DOHH2 (cell line): ENCODE measurements around the gene RFX4.
"Not testable (repeated sequence)": the region's sequence is repeated elsewhere in the genome, so short reads cannot be mapped to it uniquely, and the experiment has no call there.

Experiments used
- H3F3A ChIP-seq: fragments of 200-600 bp; sonication (generic), shearing (Covaris generic); 2 replicates; pipeline ENCODE4 v1.6.0; 2016; ENCODE audit warnings: antibody characterized with exemption, mild to moderate bottlenecking; ENCODE audit not compliant: control insufficient read depth, insufficient read depth
- H3K27ac ChIP-seq: fragments of 200-600 bp; sonication (generic); 2 replicates; pipeline ENCODE4 v1.5.1; 2014; ENCODE audit warnings: low read depth, mild to moderate bottlenecking, low read length, moderate library complexity
- H3K27me3 ChIP-seq: fragments of 200-600 bp; sonication (generic); 2 replicates; pipeline ENCODE4 v1.6.1; 2014; ENCODE audit warnings: mild to moderate bottlenecking, low read length, mixed read lengths; ENCODE audit not compliant: control insufficient read depth
- H3K36me3 ChIP-seq: fragments of 200-600 bp; sonication (generic); 2 replicates; pipeline ENCODE4 v1.6.1; 2014; ENCODE audit warnings: mild to moderate bottlenecking, low read length, moderate library complexity, mixed read lengths; ENCODE audit not compliant: control insufficient read depth
- H3K4me1 ChIP-seq: fragments of 200-600 bp; sonication (generic); 2 replicates; pipeline ENCODE4 v1.6.1; 2014; ENCODE audit warnings: mild to moderate bottlenecking, low read length, mixed read lengths; ENCODE audit not compliant: control insufficient read depth
- H3K4me2 ChIP-seq: fragments of 200-600 bp; sonication (generic); 2 replicates; pipeline ENCODE4 v1.6.0; 2014; ENCODE audit warnings: mild to moderate bottlenecking, low read length, moderate library complexity
- H3K4me3 ChIP-seq: fragments of 200-600 bp; sonication (generic); 2 replicates; pipeline ENCODE4 v1.5.1; 2014; ENCODE audit warnings: mild to moderate bottlenecking, low read length, mixed read lengths
- H3K79me2 ChIP-seq: fragments of 200-600 bp; sonication (generic); 2 replicates; pipeline ENCODE4 v1.6.1; 2014; ENCODE audit warnings: mild to moderate bottlenecking, low read length, mixed read lengths; ENCODE audit not compliant: control insufficient read depth
- H3K9me2 ChIP-seq: fragments of 200-600 bp; sonication (generic); replicated peaks from 2 replicates; pipeline ENCODE4 v1.6.1; 2014; ENCODE audit warnings: mild to moderate bottlenecking, low read length, mixed read lengths; ENCODE audit not compliant: control insufficient read depth
- H3K9me3 ChIP-seq: fragments of 200-600 bp; sonication (generic); 2 replicates; pipeline ENCODE4 v1.6.1; 2014; ENCODE audit warnings: antibody characterized with exemption, low read length, mixed read lengths; ENCODE audit not compliant: control insufficient read depth, insufficient read depth
- H4K20me1 ChIP-seq: fragments of 200-600 bp; sonication (generic); 2 replicates; pipeline ENCODE4 v1.6.0; 2014; ENCODE audit warnings: low read depth, mild to moderate bottlenecking, antibody characterized with exemption, low read length, moderate library complexity; ENCODE audit not compliant: control insufficient read depth, insufficient read depth
- CTCF ChIP-seq: fragments of 200-600 bp; sonication (generic); IDR thresholded peaks from one replicate; pipeline ENCODE4 v1.5.1; 2014; ENCODE audit warnings: antibody characterized with exemption, mild to moderate bottlenecking, low read depth, low read length; ENCODE audit not compliant: poor library complexity, severe bottlenecking
- EZH2phosphoT487 ChIP-seq: fragments of 200-600 bp; sonication (generic); IDR thresholded peaks from 2 replicates; pipeline ENCODE4 v1.6.1; 2017; ENCODE audit warnings: borderline replicate concordance, mild to moderate bottlenecking, antibody characterized with exemption, low read length, moderate library complexity, mixed read lengths

The RFX4 gene

GRCh38 chr12:106687672-106688071 lies 104.9 kb downstream of the RFX4 start:
- Histone ChIP-seq H4K20me1 (no peaks in the 10 kb centered on the region), H3K4me1 (no peaks in the 10 kb centered on the region), H3K79me2 (no peaks in the 10 kb centered on the region), H3K27me3 (no peaks in the 10 kb centered on the region; the same call in 1 of the 2 replicates), H3F3A (no peaks in the 10 kb centered on the region), H3K9me2 (no peaks in the 10 kb centered on the region), H3K4me3 (no peak overlapping the region), H3K9me3 (no peaks in the 10 kb centered on the region), H3K4me2 (no peak overlapping the region), H3K36me3 (no peaks in the 10 kb centered on the region), H3K27ac (no peak overlapping the region)
- TF ChIP-seq CTCF (no peak), EZH2phosphoT487 (no peak)

GRCh38 chr12:106690569-106691305 lies 107.9 kb downstream of the RFX4 start:
- no peaks in the 10 kb centered on the region for H3K9me2 ChIP-seq
- TF ChIP-seq EZH2phosphoT487, result no peak
- no peak for TF ChIP-seq CTCF
- no peaks in the 10 kb centered on the region for H3K36me3 ChIP-seq
- no peak overlapping the region for H3K27ac ChIP-seq
- no peaks in the 10 kb centered on the region for H3K4me1 ChIP-seq
- H3K4me3 ChIP-seq, result no peak overlapping the region
- H3K27me3 ChIP-seq, result no peaks in the 10 kb centered on the region; the same call in 1 of the 2 replicates
- no peaks in the 10 kb centered on the region for H3K9me3 ChIP-seq
- no peaks in the 10 kb centered on the region for H3K79me2 ChIP-seq
- H3K4me2 ChIP-seq, result no peak overlapping the region
- H4K20me1 ChIP-seq, result no peaks in the 10 kb centered on the region
- H3F3A ChIP-seq, result no peaks in the 10 kb centered on the region

GRCh38 chr12:106692033-106692432 lies 109.2 kb downstream of the RFX4 start:
- not testable (repeated sequence) for H3K4me1 ChIP-seq, H3K9me2 ChIP-seq, H3K9me3 ChIP-seq, H3K27me3 ChIP-seq, H3K27ac ChIP-seq, H3K4me2 ChIP-seq, H3K79me2 ChIP-seq, H3K36me3 ChIP-seq, H3F3A ChIP-seq, H3K4me3 ChIP-seq, H4K20me1 ChIP-seq

GRCh38 chr12:106692896-106693820 lies 110.4 kb downstream of the RFX4 start:
- Histone ChIP-seq H3K4me3 (no peak overlapping the region), H3K9me3 (no peaks in the 10 kb centered on the region), H4K20me1 (no peaks in the 10 kb centered on the region), H3K9me2 (no peaks in the 10 kb centered on the region), H3K4me1 (no peaks in the 10 kb centered on the region), H3K27ac (no peak overlapping the region), H3K27me3 (no peaks in the 10 kb centered on the region; the same call in 1 of the 2 replicates), H3K36me3 (no peaks in the 10 kb centered on the region), H3F3A (no peaks in the 10 kb centered on the region), H3K79me2 (no peaks in the 10 kb centered on the region), H3K4me2 (no peak overlapping the region)
- TF ChIP-seq EZH2phosphoT487 (no peak), CTCF (no peak)
